Astrocyte of the spinal cord (primary cell): Measurements from ENCODE around the gene ADGRB3.
"Not testable (repeated sequence)": the region's sequence is repeated elsewhere in the genome, so short reads cannot be mapped to it uniquely, and the experiment has no call there.

Experiments used
- DNase-seq: peaks from one replicate; pipeline ENCODE4 v3.0.0; 2011; ENCODE audit warnings: low read depth, low spot score
- H3K4me3 ChIP-seq: 2 replicates; pipeline ENCODE4 v1.5.1; 2011; ENCODE audit warnings: low read depth, mild to moderate bottlenecking, low read length, moderate library complexity
- CTCF ChIP-seq: IDR thresholded peaks from 2 replicates; pipeline ENCODE4 v1.5.1; 2012; ENCODE audit warnings: low read depth, mild to moderate bottlenecking, low read length, inconsistent platforms
- in situ Hi-C: cut with HindIII; loops from 2 replicates; pipeline ENCODE4 v1.10.0; 2017; ENCODE audit warnings: low sequenced_read_pairs

ADGRB3 gene

GRCh38 chr6:68658338-68658737, 23.3 kb downstream of the ADGRB3 start:
- TF ChIP-seq CTCF = no peak
- in situ Hi-C loops = no loop called here
- DNase-seq = no peak
- no peak overlapping the region for H3K4me3 ChIP-seq

DNA sequence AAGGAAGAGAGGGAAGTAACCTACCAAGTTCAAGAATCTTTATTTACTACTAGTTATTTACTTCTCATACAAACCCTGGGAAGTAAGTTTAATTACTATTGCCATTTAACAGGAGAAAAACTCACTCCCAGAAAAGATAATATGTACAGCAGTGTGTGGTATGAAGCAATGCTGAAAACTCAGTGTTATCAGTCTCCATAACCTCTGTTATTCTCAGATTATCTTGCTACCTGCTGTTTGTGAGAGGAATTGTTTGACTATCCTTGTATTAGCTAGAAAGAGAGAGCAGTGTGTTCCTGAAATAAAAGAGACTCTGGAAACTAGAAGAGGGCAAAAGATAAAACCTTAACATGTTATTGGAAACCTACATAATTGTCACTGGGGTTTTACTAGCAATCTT, 38.2 kb downstream of the ADGRB3 start:
- TF ChIP-seq CTCF = no peak
- H3K4me3 ChIP-seq = no peak overlapping the region
- no peak for DNase-seq
- in situ Hi-C loops = no loop called here

DNA sequence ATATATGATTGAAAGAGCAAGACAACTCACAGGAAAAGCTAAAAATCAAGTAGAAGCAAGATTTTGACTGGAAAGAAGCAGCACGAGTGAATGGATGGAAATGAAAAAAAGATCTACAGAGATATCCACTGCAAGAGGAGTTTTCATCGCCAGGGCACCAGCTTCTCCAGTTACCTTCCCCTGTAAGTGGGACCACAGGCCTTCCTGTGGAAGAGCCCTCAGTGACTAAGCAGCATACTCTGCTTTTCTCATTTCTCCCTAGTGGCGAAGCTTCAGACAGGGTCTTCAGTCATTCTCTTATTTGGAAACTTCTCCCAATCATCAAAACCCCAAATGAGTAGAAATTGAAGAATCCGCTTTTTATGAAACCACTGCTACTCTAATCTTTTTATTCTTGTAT, 40.5 kb downstream of the ADGRB3 start:
- in situ Hi-C loops = no loop called here
- TF ChIP-seq CTCF = no peak

DNA sequence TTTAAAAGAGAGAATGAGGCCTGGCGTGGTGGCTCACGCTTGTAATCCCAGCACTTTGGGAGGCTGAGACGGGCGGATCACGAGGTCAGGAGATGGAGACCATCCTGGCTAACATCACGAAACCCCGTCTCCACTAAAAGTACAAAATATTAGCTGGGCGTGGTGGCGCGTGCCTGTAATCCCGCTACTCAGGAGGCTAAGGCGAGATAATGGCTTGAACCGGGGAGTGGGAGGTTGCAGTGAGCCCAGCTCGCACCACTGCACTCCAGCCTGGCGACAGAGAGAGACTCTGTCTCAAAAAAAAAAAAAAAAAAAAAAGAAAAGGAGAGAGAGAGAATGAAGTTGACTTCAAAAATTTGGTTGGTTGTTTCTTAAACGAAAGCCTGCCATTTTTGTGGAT, 41.0 kb downstream of the ADGRB3 start:
- DNase-seq, in situ Hi-C loops, H3K4me3 ChIP-seq: not testable (repeated sequence)

More for the DNA sequence above, 40.5 kb downstream of the ADGRB3 start:
- no peak overlapping the region for H3K4me3 ChIP-seq
- DNase-seq = no peak

DNA sequence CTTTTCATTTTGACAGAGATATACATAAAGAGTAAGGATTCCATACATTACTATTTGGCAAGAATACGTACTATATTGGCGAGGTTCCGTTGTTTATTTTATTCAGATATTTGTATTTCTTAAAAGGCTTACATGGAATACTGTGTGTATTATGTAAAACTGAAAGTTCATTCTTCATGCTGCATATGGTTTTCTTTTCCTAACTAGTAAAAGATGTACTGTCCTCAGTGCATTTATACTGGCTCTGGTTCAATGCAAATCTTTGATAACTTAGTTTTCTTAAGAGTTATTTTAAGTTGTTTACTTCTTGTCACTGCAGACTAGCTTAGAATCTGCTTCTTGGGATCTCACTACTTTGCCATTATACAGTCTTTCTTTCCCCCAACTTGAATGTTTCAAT, 42.0 kb downstream of the ADGRB3 start:
- no peak overlapping the region for H3K4me3 ChIP-seq
- no peak for DNase-seq
- in situ Hi-C loops = no loop called here
- no peak for TF ChIP-seq CTCF

DNA sequence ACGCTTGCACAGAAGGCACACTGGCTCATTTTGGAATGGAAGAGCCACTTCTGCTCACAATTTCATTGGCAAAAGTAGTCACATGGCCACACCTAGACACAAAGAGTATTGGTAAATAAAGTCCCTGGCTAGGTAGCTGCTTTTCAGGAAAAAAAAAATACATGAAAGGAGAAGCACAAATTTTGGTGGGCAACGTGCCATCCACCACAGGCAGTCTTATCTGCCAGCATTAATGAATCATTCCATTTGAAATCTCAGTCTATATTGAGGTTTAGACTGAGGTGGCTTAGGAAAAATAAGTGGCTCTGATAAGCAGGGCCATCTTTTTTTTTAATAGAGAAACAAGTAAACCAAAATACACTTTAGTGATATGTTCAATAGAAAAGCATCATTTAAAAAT, 44.3 kb downstream of the ADGRB3 start:
- in situ Hi-C loops = no loop called here
- no peak for DNase-seq
- TF ChIP-seq CTCF = no peak
- H3K4me3 ChIP-seq = no peak overlapping the region

- H3K4me3 ChIP-seq = no peak overlapping the region
- TF ChIP-seq CTCF = no peak
- in situ Hi-C loops = no loop called here
- DNase-seq = no peak
Measured at GRCh38 chr6:68680264-68680663, 45.2 kb downstream of the ADGRB3 start.
